Aorta (tissue), 5 donors: ENCODE data around the gene PIH1D2. TPM values are rescaled to one million over a fixed set of nuclear protein-coding genes. Genes with fewer than 3 reads are reported as not detected.
"Not testable (repeated sequence)": the region's sequence is repeated elsewhere in the genome, so short reads cannot be mapped to it uniquely, and the experiment has no call there.

ENCODE experiments used
- ATAC-seq: fragments of 200-7000 bp; cut with Tn5 transposase; one replicate; pipeline ENCODE4 v1.9.1; 2022; ENCODE audit warnings: moderate library complexity; ENCODE audit not compliant: low FRiP score
- DNase-seq, 2 donors: peaks; one replicate each; pipeline ENCODE4 v3.0.0-alpha.2; 2020
- H3K27ac ChIP-seq, 2 donors: one replicate each; pipeline ENCODE4 v1.5.1; 2013; ENCODE audit warnings: low read length in 2 of 2, mild to moderate bottlenecking in 2 of 2, moderate library complexity in 2 of 2, control low read depth in 1 of 2, inconsistent platforms in 1 of 2, low read depth in 1 of 2
- H3K27me3 ChIP-seq, 2 donors: one replicate each; pipeline ENCODE4 v1.6.1; 2013; ENCODE audit warnings: control low read depth in 1 of 2, low read length in 1 of 2, mild to moderate bottlenecking in 1 of 2, moderate library complexity in 1 of 2; ENCODE audit not compliant: insufficient read depth in 2 of 2, control insufficient read depth in 1 of 2
- H3K36me3 ChIP-seq, 2 donors: one replicate each; pipeline ENCODE4 v1.6.1; 2013; ENCODE audit warnings: control low read depth in 1 of 2, low read length in 1 of 2, mild to moderate bottlenecking in 1 of 2; ENCODE audit not compliant: insufficient read depth in 2 of 2, control insufficient read depth in 1 of 2
- H3K4me1 ChIP-seq, 2 donors: one replicate each; pipeline ENCODE4 v1.6.1; 2013; ENCODE audit warnings: low read length in 2 of 2, control low read depth in 1 of 2, mild to moderate bottlenecking in 1 of 2, moderate library complexity in 1 of 2; ENCODE audit not compliant: insufficient read depth in 2 of 2, control insufficient read depth in 1 of 2
- H3K4me3 ChIP-seq, 2 donors: one replicate each; pipeline ENCODE4 v1.5.1; 2013; ENCODE audit warnings: low read length in 2 of 2, control low read depth in 1 of 2, mild to moderate bottlenecking in 1 of 2
- H3K9me3 ChIP-seq: one replicate; pipeline ENCODE4 v1.6.1; 2013; ENCODE audit warnings: mild to moderate bottlenecking, low read length; ENCODE audit not compliant: control insufficient read depth
- WGBS, 2 donors: extraction: QIAGEN DNeasy Blood & Tissue Kit; methylation state at CpG; one replicate each; pipeline ENCODE4 v1.1.7; 2013; 5-methylcytosine and 5-hydroxymethylcytosine counted together
- intact Hi-C, 2 donors: fragments of 100-400 bp; cut with DNase I; formaldehyde crosslinking; loops; one replicate each; pipeline versions ENCODE4 v1.14.2 to v1.15.0; 2022
- polyA plus RNA-seq, 2 donors: library from polyadenylated mRNA; stranded (reverse); fragments of 200-250 nt; gene quantifications; one replicate each; pipeline ENCODE4 v1.2.3, GENCODE V29; 2013
- total RNA-seq, 2 donors: library from RNA; stranded (reverse); fragmentation: NEBNext Ultra II Directional; extraction: Animal tissue kit (Norgen Biotek cat#: 25700); gene quantifications; one replicate each; pipeline ENCODE4 v1.2.1, GENCODE V29; 2021
- donor health status: healthy with polysubstance abuse.
- donor health status: Bipolar disorder and iron deficiency.
- donor health status: DM: no; HTN: no; CAD: no.
- donor health status: DM: no; HTN: no; CAD: no.
- donor health status: DM: yes; HTN: yes; CAD: no.

Gene PIH1D2
- total and polyA plus RNA-seq, 4 donors: 0.49 to 10.3 (median 1.2) TPM

GRCh38 chr11:112046647-112047046 is 27.2 kb downstream of the PIH1D2 start:
- ATAC-seq: not testable (repeated sequence)

GRCh38 chr11:112044961-112045360 is 28.9 kb downstream of the PIH1D2 start:
- Histone ChIP-seq H3K27ac (no peak overlapping the region), H3K4me1 (no peaks in the 10 kb centered on the region), H3K36me3 (peaks cover 2 to 3% of the 10 kb centered on the region in 2 donors), H3K9me3 (no peaks in the 10 kb centered on the region), H3K27me3 (no peaks in the 10 kb centered on the region), H3K4me3 (no peak overlapping the region)
- 96 to 98% methylated on average over 4 of the region's 4 CpGs for WGBS, 2 donors
- ATAC-seq (no peak), DNase-seq (no peak)
- intact Hi-C loops: no loop called here

More at GRCh38 chr11:112046647-112047046, 27.2 kb downstream of the PIH1D2 start:
- H3K27me3 ChIP-seq, H3K27ac ChIP-seq, H3K4me1 ChIP-seq, H3K9me3 ChIP-seq, intact Hi-C loops, H3K4me3 ChIP-seq, H3K36me3 ChIP-seq, DNase-seq: not testable (repeated sequence)
- WGBS, 2 donors: 100% methylated on average over 1 to 2 of the region's 2 CpGs

- Histone ChIP-seq H3K9me3 (no peaks in the 10 kb centered on the region), H3K27ac (no peak overlapping the region), H3K4me1 (no peaks in the 10 kb centered on the region), H3K4me3 (no peak overlapping the region), H3K27me3 (no peaks in the 10 kb centered on the region), H3K36me3 (peaks cover 2 to 3% of the 10 kb centered on the region in 2 donors)
- DNase-seq (no peak), ATAC-seq (no peak)
- intact Hi-C loops: no loop called here
- WGBS, 2 donors: 88 to 92% methylated on average over 2 of the region's 2 CpGs
These were observed 30.9 kb downstream of the PIH1D2 start for GRCh38 chr11:112042961-112043304.

- no peak for DNase-seq
- H3K36me3 ChIP-seq: peaks cover 2 to 3% of the 10 kb centered on the region in 2 donors
- ATAC-seq: no peak
These were observed 31.5 kb downstream of the PIH1D2 start for GRCh38 chr11:112042161-112042960.

GRCh38 chr11:112037527-112037926 is 36.3 kb downstream of the PIH1D2 start:
- Histone ChIP-seq H3K9me3 (no peaks in the 10 kb centered on the region), H3K27ac (no peak overlapping the region), H3K4me3 (no peak overlapping the region), H3K4me1 (no peaks in the 10 kb centered on the region), H3K27me3 (no peaks in the 10 kb centered on the region), H3K36me3 (peaks cover 3 to 6% of the 10 kb centered on the region in 2 donors)
- ATAC-seq: no peak
- no peak for DNase-seq
- intact Hi-C loops: no loop called here

More at GRCh38 chr11:112042161-112042960, 31.5 kb downstream of the PIH1D2 start:
- no peaks in the 10 kb centered on the region for H3K27me3 ChIP-seq
- no peak overlapping the region for H3K27ac ChIP-seq
- 50 to 57% methylated on average over 6 of the region's 6 CpGs for WGBS, 2 donors
- H3K9me3 ChIP-seq: no peaks in the 10 kb centered on the region
- intact Hi-C loops: no loop called here
- H3K4me3 ChIP-seq: no peak overlapping the region
- no peaks in the 10 kb centered on the region for H3K4me1 ChIP-seq

GRCh38 chr11:112033902-112034301 is 39.9 kb downstream of the PIH1D2 start:
- intact Hi-C loops: no loop called here
- Histone ChIP-seq H3K27me3 (no peaks in the 10 kb centered on the region), H3K4me3 (no peak overlapping the region), H3K4me1 (no peaks in the 10 kb centered on the region), H3K27ac (no peak overlapping the region), H3K36me3 (peaks cover 6 to 7% of the 10 kb centered on the region in 2 donors), H3K9me3 (no peaks in the 10 kb centered on the region)
- ATAC-seq (no peak), DNase-seq (no peak)
- 74 to 81% methylated on average over 3 of the region's 3 CpGs for WGBS, 2 donors

- H3K4me1 ChIP-seq: no peaks in the 10 kb centered on the region
- intact Hi-C loops: no loop called here
- ATAC-seq: no peak
These were observed 44.4 kb downstream of the PIH1D2 start for GRCh38 chr11:112029460-112029859.

GRCh38 chr11:112026784-112027410 is 46.9 kb downstream of the PIH1D2 start:
- WGBS, 2 donors: 83 to 93% methylated on average over 21 to 43 of the region's 49 CpGs
- H3K4me1 ChIP-seq, intact Hi-C loops, H3K27ac ChIP-seq, DNase-seq, H3K4me3 ChIP-seq, H3K27me3 ChIP-seq, ATAC-seq, H3K36me3 ChIP-seq, H3K9me3 ChIP-seq: not testable (repeated sequence)

More at GRCh38 chr11:112029460-112029859, 44.4 kb downstream of the PIH1D2 start:
- H3K36me3 ChIP-seq: peaks cover 7% of the 10 kb centered on the region in 2 donors
- H3K27ac ChIP-seq: no peak overlapping the region
- no peaks in the 10 kb centered on the region for H3K27me3 ChIP-seq
- no peak for DNase-seq
- H3K9me3 ChIP-seq: no peaks in the 10 kb centered on the region
- no peak overlapping the region for H3K4me3 ChIP-seq
- WGBS, 2 donors: 94 to 95% methylated on average over 2 of the region's 2 CpGs

GRCh38 chr11:112025707-112026106 is 48.1 kb downstream of the PIH1D2 start:
- Histone ChIP-seq H3K27ac (peak overlapping the region in 1 of 2 donors; percentile 69), H3K4me3 (peak overlapping the region; percentile 53 to 57), H3K9me3 (no peaks in the 10 kb centered on the region), H3K27me3 (no peaks in the 10 kb centered on the region), H3K4me1 (no peaks in the 10 kb centered on the region), H3K36me3 (peaks cover 2 to 5% of the 10 kb centered on the region in 2 donors)
- 1% methylated on average over 8 of the region's 8 CpGs for WGBS, 2 donors
- intact Hi-C loops: no loop called here
- no peak for ATAC-seq
- no peak for DNase-seq
